Measurements from ENCODE around the gene SNX30.

- no peak for TF ChIP-seq CTCF (conservative IDR thresholded peaks at IDR 0.05; ENCODE audit: low read length)
- no peak for TF ChIP-seq EZH2phosphoT487 (IDR thresholded peaks at IDR 0.05; ENCODE audit: borderline replicate concordance)
These were observed 47.3 kb upstream of the SNX30 start for GRCh38 chr9:112703304-112703703.
